ENCODE results near the gene REPS2.
"Not testable (repeated sequence)": the region's sequence is repeated elsewhere in the genome, so short reads cannot be mapped to it uniquely, and the experiment has no call there.

The REPS2 gene

GRCh38 chrX:16964976-16965375 is 18.5 kb downstream of the REPS2 start:
- DNase-seq = not testable (repeated sequence)

GRCh38 chrX:16966752-16967448 is 20.4 kb downstream of the REPS2 start:
- DNase-seq = no peak

GRCh38 chrX:16968753-16969152 is 22.3 kb downstream of the REPS2 start:
- DNase-seq = not testable (repeated sequence)

- DNase-seq = no peak
Observed at GRCh38 chrX:16970977-16971376, 24.5 kb downstream of the REPS2 start.

DNA sequence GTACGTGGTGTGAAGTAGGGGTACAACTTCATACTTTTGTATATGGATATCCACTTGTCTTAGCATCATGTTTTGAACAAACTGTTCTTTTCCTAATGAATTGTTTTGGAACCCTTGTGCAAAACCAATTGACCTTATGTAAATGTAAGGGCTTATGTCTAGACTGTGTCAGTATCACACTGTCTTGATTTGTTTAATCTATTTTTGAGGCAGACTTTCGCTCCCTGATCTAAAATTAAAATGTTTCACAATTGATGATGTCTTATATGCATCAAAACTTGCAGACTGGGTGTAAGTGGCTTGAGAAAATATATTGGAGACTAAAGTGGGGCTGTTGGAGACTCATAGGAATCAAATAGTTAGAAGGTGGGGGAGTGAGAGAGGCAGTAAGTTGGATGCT is 25.2 kb downstream of the REPS2 start:
- DNase-seq = no peak

GRCh38 chrX:16975233-16975632 is 28.8 kb downstream of the REPS2 start:
- no peak for DNase-seq

DNA sequence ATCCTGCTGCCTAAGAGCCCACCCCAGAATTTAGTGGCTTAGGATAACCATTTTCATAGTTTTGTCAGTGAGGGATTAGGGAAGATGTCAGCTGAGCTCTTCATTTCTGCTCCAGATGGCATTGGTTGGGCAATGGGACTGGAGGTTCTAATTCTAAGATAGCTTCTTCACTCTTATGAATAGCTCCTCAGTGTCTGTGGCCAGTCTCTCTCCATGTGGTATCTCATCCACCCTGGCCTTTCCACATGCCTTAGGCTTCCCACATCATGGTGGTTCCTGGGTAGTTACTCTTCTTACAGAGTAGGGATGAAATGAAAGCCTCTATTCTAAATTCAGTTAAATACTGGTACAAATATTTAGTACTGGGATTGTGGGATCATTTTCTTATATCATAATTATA is 31.3 kb downstream of the REPS2 start:
- DNase-seq = no peak

- DNase-seq = no peak
Observed at GRCh38 chrX:16978193-16978984, 31.9 kb downstream of the REPS2 start.

DNA sequence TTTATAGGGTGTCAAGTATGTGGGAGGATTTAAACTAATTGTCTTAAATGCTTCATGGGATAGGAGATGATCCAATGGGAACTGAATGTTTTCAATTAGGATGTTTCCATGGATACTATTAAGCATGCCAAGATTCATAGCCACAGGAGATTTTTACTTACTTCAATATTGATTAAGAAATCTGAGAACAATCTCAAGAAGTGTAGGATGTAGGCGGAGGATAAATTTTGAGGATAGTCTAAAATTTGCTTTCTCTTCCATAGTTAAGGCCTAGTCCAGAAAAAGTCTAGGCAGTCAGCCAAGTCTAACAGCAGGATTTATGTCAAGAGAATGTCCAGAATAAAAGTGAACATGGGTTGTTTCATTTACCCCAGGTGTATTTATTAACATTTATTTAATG is 32.8 kb downstream of the REPS2 start:
- no peak for DNase-seq

DNA sequence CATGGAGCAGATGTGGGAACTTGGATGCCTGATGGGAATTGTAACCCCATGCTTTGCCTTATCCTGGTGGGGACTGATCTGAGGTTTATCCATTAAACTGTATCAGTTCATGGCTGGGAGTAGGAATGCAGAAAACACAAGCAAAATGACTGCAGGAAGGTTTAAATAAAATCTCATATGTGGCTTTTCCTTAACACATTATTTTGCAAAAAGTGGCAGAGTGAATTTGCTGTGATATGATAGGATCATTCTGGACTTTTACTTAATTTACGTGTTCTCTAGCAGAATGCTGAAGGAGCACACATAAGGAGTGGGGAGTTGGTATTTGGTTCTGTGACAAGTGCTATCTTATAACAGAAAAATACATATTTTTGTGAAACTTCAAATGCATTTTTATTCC is 34.8 kb downstream of the REPS2 start:
- no peak for DNase-seq

DNA sequence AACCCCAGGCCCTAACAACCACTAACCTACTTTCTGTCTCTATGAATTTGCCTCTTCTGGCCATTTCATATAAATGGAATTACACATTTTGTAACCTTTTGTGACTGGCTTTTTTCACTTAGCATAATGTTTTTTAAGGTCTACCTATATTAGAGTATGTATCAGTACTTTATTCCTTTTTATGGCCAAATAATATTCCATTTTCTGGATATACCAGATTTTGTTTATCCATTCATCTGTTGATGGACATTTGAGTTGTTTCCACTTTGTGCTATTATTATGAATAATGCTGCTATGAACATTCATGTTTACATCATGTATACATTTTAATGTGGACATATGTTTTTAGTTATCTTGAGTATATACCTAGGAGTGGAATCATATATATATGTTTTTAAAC is 35.5 kb downstream of the REPS2 start:
- DNase-seq = no peak

DNA sequence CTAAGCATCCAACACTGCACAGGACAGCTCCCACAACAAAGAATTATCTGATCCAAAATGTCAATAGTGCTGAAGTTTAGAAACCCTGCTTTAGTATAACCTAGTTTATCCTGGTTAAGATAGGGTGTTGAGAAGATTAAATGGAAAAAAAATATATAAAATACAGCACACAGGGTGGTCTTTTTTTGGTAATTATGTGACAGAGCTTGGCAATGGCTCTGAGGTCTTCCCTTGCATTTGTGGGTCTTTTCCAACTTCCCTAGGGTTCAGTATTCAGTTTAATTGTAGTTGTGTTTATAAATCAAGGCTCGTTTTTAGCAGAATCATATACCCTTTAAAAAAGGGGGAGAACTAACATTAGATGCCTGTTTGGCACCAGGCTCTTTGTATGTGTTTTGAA is 36.6 kb downstream of the REPS2 start:
- DNase-seq = no peak

DNA sequence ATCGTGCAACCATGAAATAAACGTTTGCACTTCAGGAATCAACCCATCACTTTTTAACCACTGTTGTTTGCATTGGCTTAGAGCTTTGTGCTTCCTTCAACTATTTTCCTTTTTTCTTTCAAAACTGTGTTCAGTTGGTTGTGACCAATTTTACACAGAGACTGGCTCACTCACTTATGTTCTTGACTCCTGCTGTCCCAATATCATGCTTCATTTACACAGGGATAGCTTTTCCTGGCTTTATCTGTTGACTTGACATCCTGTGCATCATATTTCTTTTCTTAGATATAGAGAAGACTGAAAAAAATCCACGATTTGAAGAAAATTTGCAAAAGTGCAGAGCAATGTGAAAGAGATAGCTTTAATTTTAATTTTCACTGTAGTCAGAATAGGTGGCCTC is 38.8 kb downstream of the REPS2 start:
- no peak for DNase-seq

GRCh38 chrX:16986169-16986568 is 39.7 kb downstream of the REPS2 start:
- no peak for DNase-seq

DNA sequence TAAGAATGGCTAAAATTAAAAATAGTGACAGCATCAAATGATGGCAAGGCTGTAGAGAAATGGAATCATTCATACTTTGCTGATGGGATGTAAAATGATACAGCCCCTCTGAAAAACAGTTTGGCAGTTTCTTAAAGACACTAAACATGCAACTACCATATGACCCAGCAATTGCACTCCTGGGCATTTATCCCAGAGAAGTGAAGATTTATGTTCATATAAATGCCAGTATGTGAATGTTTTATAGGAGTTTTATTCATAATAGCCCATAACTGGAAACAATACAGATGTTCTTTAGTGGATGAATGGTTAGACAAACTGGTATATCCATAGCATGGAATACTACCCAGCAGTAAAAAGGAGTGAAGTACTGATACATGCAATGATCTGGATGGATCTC is 43.3 kb downstream of the REPS2 start:
- no peak for DNase-seq

- no peak for DNase-seq
Observed at GRCh38 chrX:16990839-16991238, 44.4 kb downstream of the REPS2 start.

GRCh38 chrX:16992445-16992844 is 46.0 kb downstream of the REPS2 start:
- DNase-seq = no peak

DNA sequence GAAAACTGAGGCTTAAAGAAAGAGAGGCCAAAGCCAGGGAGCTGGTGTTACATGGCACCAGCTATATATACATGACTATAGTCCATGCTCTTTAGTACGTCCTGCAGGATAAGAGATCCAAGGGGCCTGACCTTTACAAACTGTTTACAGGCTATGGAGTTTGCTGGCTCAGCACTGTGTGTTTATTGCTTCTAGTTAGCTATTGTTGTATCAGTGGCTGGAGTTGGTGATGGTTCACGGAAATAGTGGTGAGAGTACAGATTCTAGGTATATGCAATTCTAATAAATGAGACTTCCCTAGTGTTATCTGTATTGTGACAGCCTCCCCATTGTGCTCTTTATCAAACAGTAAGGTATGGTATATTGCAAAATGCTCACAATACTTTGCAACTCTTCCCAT is 46.5 kb downstream of the REPS2 start:
- no peak for DNase-seq

DNA sequence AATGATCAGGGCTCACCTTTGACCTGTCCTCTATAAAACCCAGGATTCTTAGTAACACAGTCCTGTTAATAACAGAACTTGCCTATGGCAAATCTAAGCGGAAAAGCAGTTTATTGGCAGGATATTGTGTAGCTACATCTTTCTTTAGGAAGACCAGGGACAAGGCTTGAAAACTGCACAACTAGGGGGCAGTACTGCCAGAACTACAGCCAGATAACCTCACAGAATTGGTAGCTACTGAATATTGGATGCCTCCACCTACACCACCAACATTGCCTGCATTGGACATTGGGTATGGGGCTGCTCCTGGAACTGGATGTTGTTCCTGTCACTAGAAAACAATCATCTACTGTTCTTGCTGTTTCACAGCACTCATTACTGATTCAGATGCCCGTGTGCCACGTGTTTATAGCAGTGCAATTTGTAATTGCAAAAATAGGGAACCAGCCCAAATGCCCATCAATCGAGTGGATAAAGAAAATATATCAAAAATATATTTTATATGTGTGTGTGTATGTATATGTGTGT is 47.4 kb downstream of the REPS2 start:
- DNase-seq = no peak

DNA sequence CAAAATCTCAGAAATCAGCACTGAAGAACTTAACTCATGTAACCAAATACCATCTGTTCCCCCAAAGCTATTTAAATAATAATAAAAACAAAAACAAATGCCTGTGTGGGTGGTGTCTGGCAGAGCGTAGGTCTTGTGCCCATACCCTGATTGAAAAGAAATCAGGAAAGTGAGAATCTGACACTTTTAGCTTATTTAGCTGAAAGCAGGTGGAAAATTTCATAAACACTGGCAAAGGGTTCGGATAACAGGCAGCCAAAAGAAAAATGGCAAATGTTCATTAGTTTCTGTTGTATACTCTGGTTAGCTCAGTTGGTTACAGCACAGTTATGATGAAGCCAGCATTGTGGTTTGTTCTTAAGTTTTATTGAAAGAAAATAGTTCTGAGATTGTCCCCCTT is 48.3 kb downstream of the REPS2 start:
- DNase-seq = no peak

GRCh38 chrX:16997313-16997712 is 50.9 kb downstream of the REPS2 start:
- no peak for DNase-seq

DNA sequence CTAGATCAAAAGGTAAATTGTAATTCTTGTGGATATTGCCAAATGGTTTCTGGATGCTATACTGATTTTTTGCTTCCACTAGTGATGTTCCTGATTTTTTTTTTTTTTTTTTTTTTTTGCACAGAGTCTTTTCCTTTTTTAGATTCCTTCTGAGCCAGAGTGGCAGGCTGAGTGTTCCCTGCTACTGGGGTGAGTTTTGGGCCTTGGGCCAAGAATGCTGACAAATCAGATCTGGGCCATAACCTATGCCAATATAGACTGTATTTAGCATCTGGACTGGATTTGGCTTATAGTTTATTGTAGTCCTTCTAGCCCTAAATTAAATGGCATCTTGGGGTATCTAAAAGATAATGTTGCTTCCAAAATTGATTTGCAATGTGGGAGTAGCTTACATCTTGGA is 52.8 kb downstream of the REPS2 start:
- DNase-seq = no peak

DNA sequence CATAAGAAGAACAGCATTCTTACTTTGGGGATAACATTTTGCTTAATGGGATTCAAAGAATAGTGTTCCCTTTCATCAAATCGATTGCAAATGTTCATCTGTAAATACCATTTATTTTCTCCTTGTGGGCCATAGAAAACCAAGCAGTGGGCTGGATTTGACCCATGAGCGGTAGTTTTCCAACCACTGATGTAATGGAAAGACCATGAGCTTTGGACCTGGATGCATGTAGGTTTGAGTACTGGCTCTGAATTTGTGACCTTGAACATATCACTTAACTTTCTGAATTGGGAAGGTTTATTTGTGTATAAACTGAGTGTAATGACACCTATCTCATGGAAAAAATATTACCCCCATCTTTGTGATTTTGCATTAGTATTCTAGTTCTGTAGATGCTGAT is 54.3 kb downstream of the REPS2 start:
- DNase-seq = no peak

GRCh38 chrX:17005712-17006368 is 59.4 kb downstream of the REPS2 start:
- no peak for DNase-seq

Data from CD4-positive, alpha-beta T cell treated with Interleukin-6 for 4 hours (primary cell).